Smooth muscle cell (in vitro differentiated cells): Measurements from ENCODE around the gene APBB2. TPM values are rescaled to one million over a fixed set of nuclear protein-coding genes. Genes with fewer than 3 reads are reported as not detected.

Experiments
- DNase-seq: peaks from one replicate; lab custom pipeline; 2025; ENCODE audit not compliant: unreplicated experiment; lab: John Stamatoyannopoulos, UW
- H2AFZ ChIP-seq: fragments of 200-600 bp; sonication (generic); 2 replicates; pipeline ENCODE4 v1.6.0; 2016; ENCODE audit warnings: antibody characterized with exemption, low read depth, mild to moderate bottlenecking
- H3F3A ChIP-seq: fragments of 200-600 bp; sonication (generic); 2 replicates; pipeline ENCODE4 v1.6.0; 2017; ENCODE audit warnings: antibody characterized with exemption, low read depth
- H3K27ac ChIP-seq: fragments of 200-600 bp; sonication (generic); 2 replicates; pipeline ENCODE4 v1.5.1; 2016; ENCODE audit warnings: low read depth, mild to moderate bottlenecking
- H3K27me3 ChIP-seq: fragments of 200-600 bp; sonication (generic); 2 replicates; pipeline ENCODE4 v1.6.1; 2016; ENCODE audit warnings: low read depth, mild to moderate bottlenecking
- H3K36me3 ChIP-seq: fragments of 200-600 bp; sonication (generic); 2 replicates; pipeline ENCODE4 v1.5.1; 2016; ENCODE audit warnings: low read depth
- H3K4me1 ChIP-seq: fragments of 200-600 bp; sonication (generic); 2 replicates; pipeline ENCODE4 v1.5.1; 2016; ENCODE audit warnings: low read depth
- H3K4me2 ChIP-seq: fragments of 200-600 bp; sonication (generic); 2 replicates; pipeline ENCODE4 v1.6.0; 2016; ENCODE audit warnings: mild to moderate bottlenecking
- H3K4me3 ChIP-seq: fragments of 200-600 bp; sonication (generic); 2 replicates; pipeline ENCODE4 v1.5.1; 2016; ENCODE audit warnings: mild to moderate bottlenecking
- H3K79me2 ChIP-seq: fragments of 200-600 bp; sonication (generic); 2 replicates; pipeline ENCODE4 v1.6.0; 2016; ENCODE audit warnings: low read depth, mild to moderate bottlenecking
- H3K9ac ChIP-seq: fragments of 200-600 bp; sonication (generic); 2 replicates; pipeline ENCODE4 v1.6.0; 2016; ENCODE audit warnings: low read depth
- H3K9me3 ChIP-seq: fragments of 200-600 bp; sonication (generic); replicated peaks from 2 replicates; pipeline ENCODE4 v1.5.1; 2016; ENCODE audit warnings: low read depth
- H4K20me1 ChIP-seq: fragments of 200-600 bp; sonication (generic); 2 replicates; pipeline ENCODE4 v1.6.0; 2016; ENCODE audit warnings: low read depth
- WGBS: methylation state at CpG from one replicate; pipeline ENCODE4 v1.1.7; 2016; ENCODE audit warnings: low lambda C conversion rate; 5-methylcytosine and 5-hydroxymethylcytosine counted together
- polyA plus RNA-seq: library from polyadenylated mRNA; unstranded; fragments of >200 nt; fragmentation: Nextera tagmentation; extraction: Ambion mirVana; gene quantifications from 2 replicates; pipeline ENCODE4 v1.2.1, GENCODE V29; 2016
- total RNA-seq: library from RNA; depleted of rRNA; stranded (reverse); fragments of >200 nt; gene quantifications from 2 replicates; pipeline ENCODE4 v1.2.3, GENCODE V29; 2014
- TF ChIP-seq, protein P1 (sequence below): fragments of 200-600 bp; sonication (generic); IDR thresholded peaks from 2 replicates; pipeline ENCODE4 v1.5.1; 2017; ENCODE audit warnings: borderline replicate concordance, mild to moderate bottlenecking, antibody characterized with exemption; ENCODE audit not compliant: insufficient read depth, poor library complexity, severe bottlenecking

Gene APBB2
- total and polyA plus RNA-seq, 2 experiments from 2014 or later, result 22.1 to 60.9 TPM

GRCh38 chr4:41098093-41099048 is 116.0 kb downstream of the APBB2 start:
- no peak overlapping the region for H2AFZ ChIP-seq
- no peaks in the 10 kb centered on the region for H3K27me3 ChIP-seq
- H4K20me1 ChIP-seq, result peaks cover 7% of the 10 kb centered on the region
- no peak overlapping the region for H3K4me3 ChIP-seq
- TF ChIP-seq, protein P1, sequence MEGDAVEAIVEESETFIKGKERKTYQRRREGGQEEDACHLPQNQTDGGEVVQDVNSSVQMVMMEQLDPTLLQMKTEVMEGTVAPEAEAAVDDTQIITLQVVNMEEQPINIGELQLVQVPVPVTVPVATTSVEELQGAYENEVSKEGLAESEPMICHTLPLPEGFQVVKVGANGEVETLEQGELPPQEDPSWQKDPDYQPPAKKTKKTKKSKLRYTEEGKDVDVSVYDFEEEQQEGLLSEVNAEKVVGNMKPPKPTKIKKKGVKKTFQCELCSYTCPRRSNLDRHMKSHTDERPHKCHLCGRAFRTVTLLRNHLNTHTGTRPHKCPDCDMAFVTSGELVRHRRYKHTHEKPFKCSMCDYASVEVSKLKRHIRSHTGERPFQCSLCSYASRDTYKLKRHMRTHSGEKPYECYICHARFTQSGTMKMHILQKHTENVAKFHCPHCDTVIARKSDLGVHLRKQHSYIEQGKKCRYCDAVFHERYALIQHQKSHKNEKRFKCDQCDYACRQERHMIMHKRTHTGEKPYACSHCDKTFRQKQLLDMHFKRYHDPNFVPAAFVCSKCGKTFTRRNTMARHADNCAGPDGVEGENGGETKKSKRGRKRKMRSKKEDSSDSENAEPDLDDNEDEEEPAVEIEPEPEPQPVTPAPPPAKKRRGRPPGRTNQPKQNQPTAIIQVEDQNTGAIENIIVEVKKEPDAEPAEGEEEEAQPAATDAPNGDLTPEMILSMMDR, result no peak
- H3F3A ChIP-seq, result no peaks in the 10 kb centered on the region
- peak overlapping the region; percentile 3 for H3K4me2 ChIP-seq
- no peaks in the 10 kb centered on the region for H3K9me3 ChIP-seq
- H3K36me3 ChIP-seq, result no peaks in the 10 kb centered on the region
- H3K27ac ChIP-seq, result peak overlapping the region; percentile 24
- H3K4me1 ChIP-seq, result peaks cover 17% of the 10 kb centered on the region
- H3K79me2 ChIP-seq, result peaks cover 16% of the 10 kb centered on the region
- no peak for DNase-seq
- H3K9ac ChIP-seq, result no peak overlapping the region
- WGBS, result 30% methylated on average over 5 of the region's 5 CpGs

GRCh38 chr4:41095973-41096372 is 118.4 kb downstream of the APBB2 start:
- no peaks in the 10 kb centered on the region for H3K27me3 ChIP-seq
- WGBS, result 69% methylated on average over 4 of the region's 4 CpGs
- peaks cover 16% of the 10 kb centered on the region for H3K4me1 ChIP-seq
- TF ChIP-seq, protein P1, result no peak
- no peak overlapping the region for H3K9ac ChIP-seq
- H3K9me3 ChIP-seq, result no peaks in the 10 kb centered on the region
- no peaks in the 10 kb centered on the region for H3F3A ChIP-seq
- no peak overlapping the region for H3K4me2 ChIP-seq
- no peaks in the 10 kb centered on the region for H3K36me3 ChIP-seq
- no peak overlapping the region for H2AFZ ChIP-seq
- DNase-seq, result no peak
- H3K27ac ChIP-seq, result peak overlapping the region; percentile 65
- peaks cover 12% of the 10 kb centered on the region for H3K79me2 ChIP-seq
- H3K4me3 ChIP-seq, result no peak overlapping the region
- H4K20me1 ChIP-seq, result peaks cover 7% of the 10 kb centered on the region

GRCh38 chr4:41095192-41095872 is 119.0 kb downstream of the APBB2 start:
- Histone ChIP-seq H3K36me3 (no peaks in the 10 kb centered on the region), H2AFZ (no peak overlapping the region), H4K20me1 (peaks cover 8% of the 10 kb centered on the region), H3K27ac (peak overlapping the region; percentile 65), H3F3A (no peaks in the 10 kb centered on the region), H3K79me2 (peaks cover 12% of the 10 kb centered on the region), H3K9ac (no peak overlapping the region), H3K4me3 (no peak overlapping the region), H3K27me3 (no peaks in the 10 kb centered on the region), H3K9me3 (no peaks in the 10 kb centered on the region), H3K4me2 (no peak overlapping the region), H3K4me1 (peaks cover 16% of the 10 kb centered on the region)
- TF ChIP-seq, protein P1, result no peak
- 92% methylated on average over 2 of the region's 2 CpGs for WGBS
- DNase-seq, result no peak
